ELR (cell line): ENCODE data around the gene KLHL25.
"Not testable (repeated sequence)": the region's sequence is repeated elsewhere in the genome, so short reads cannot be mapped to it uniquely, and the experiment has no call there.

ENCODE experiments used
- DNase-seq: peaks from one replicate; pipeline ENCODE4 v3.0.0-alpha.2; 2015; ENCODE audit warnings: low read depth

The KLHL25 gene

GRCh38 chr15:85794598-85795336, at the start of gene KLHL25:
Gene KLHL25, minus strand, starts transcription at chr15:85794925. Its CDS starts 25,115 bp downstream, at chr15:85769810.
- DNase-seq = peak; percentile 94

GRCh38 chr15:85840802-85841152, 46.1 kb upstream of the KLHL25 start:
- DNase-seq = no peak

GRCh38 chr15:85840079-85840801, 45.5 kb upstream of the KLHL25 start:
- DNase-seq = peak; percentile 75

GRCh38 chr15:85839643-85840042, 44.9 kb upstream of the KLHL25 start:
- no peak for DNase-seq

GRCh38 chr15:85838655-85839054, 43.9 kb upstream of the KLHL25 start:
- no peak for DNase-seq

- no peak for DNase-seq
These were observed 43.2 kb upstream of the KLHL25 start for GRCh38 chr15:85837881-85838280.

GRCh38 chr15:85837011-85837433, 42.3 kb upstream of the KLHL25 start:
- DNase-seq = peak; percentile 34

GRCh38 chr15:85834651-85835050, 39.9 kb upstream of the KLHL25 start:
- DNase-seq = no peak

- no peak for DNase-seq
These were observed 37.7 kb upstream of the KLHL25 start for GRCh38 chr15:85832394-85832793.

- DNase-seq = peak; percentile 65
These were observed 36.8 kb upstream of the KLHL25 start for GRCh38 chr15:85831415-85832113.

GRCh38 chr15:85829754-85830153, 35.0 kb upstream of the KLHL25 start:
- not testable (repeated sequence) for DNase-seq

GRCh38 chr15:85828874-85829273, 34.1 kb upstream of the KLHL25 start:
- DNase-seq = no peak

GRCh38 chr15:85828126-85828525, 33.4 kb upstream of the KLHL25 start:
- no peak for DNase-seq

- no peak for DNase-seq
These were observed 32.2 kb upstream of the KLHL25 start for GRCh38 chr15:85826756-85827515.

GRCh38 chr15:85825719-85826118, 31.0 kb upstream of the KLHL25 start:
- no peak for DNase-seq

- DNase-seq = no peak
These were observed 30.4 kb upstream of the KLHL25 start for GRCh38 chr15:85825118-85825517.

- DNase-seq = no peak
These were observed 26.8 kb upstream of the KLHL25 start for GRCh38 chr15:85821545-85821944.

GRCh38 chr15:85819938-85820337, 25.2 kb upstream of the KLHL25 start:
- DNase-seq = no peak

- no peak for DNase-seq
These were observed 18.5 kb upstream of the KLHL25 start for GRCh38 chr15:85813234-85813633.

GRCh38 chr15:85810075-85810474, 15.3 kb upstream of the KLHL25 start:
- DNase-seq = peak; percentile 35

GRCh38 chr15:85805420-85805819, 10.7 kb upstream of the KLHL25 start:
- DNase-seq = no peak

GRCh38 chr15:85804481-85805170, 9.9 kb upstream of the KLHL25 start:
- no peak for DNase-seq
